A549 (cell line): ENCODE results near the gene CDKN2C. TPM values are rescaled to one million over a fixed set of nuclear protein-coding genes. Genes with fewer than 3 reads are reported as not detected.

Experiments used
- ATAC-seq, 2 experiments: fragments of 200-7000 bp in 1 of 2; fragments of >200 bp in 1 of 2; cut with Nextera tagmentation in 1 of 2; cut with Tn5 transposase in 1 of 2; 3 replicates each; pipeline versions ENCODE4 v1.8.0 to v1.9.1; 2018 to 2020; ENCODE audit warnings: mild to moderate bottlenecking in 1 of 2, moderate library complexity in 1 of 2
- CTCF ChIA-PET: fragments of 300-600 bp; sonication (Branson Sonifier 250); formaldehyde crosslinking; extraction: SDS; loops from one replicate; lab custom pipeline; 2021; ENCODE audit warnings: antibody characterized with exemption, inconsistent platforms; lab: Yijun Ruan, JAX
- POLR2A ChIA-PET: fragments of 350-600 bp; formaldehyde crosslinking; extraction: SDS; loops from one replicate; lab custom pipeline; 2021; ENCODE audit warnings: antibody characterized with exemption, inconsistent platforms; lab: Yijun Ruan, JAX
- DNase-seq, 2 experiments: peaks; one replicate each; pipeline versions ENCODE4 v3.0.0 to v3.0.0-alpha.2; 2011 to 2016; ENCODE audit warnings: low read depth in 1 of 2, low spot score in 1 of 2
- FAIRE-seq: peaks from 2 replicates; lab custom pipeline; 2011; peaks lifted over from hg19 to GRCh38; lab: Jason Lieb, UNC
- H3K27ac ChIP-seq, 2 experiments: fragments of >200 bp; sonication (Bioruptor Twin); formaldehyde crosslinking; 3 replicates each; pipeline ENCODE4 v1.5.1; 2016 to 2017
- H3K4me1 ChIP-seq: fragments of >200 bp; sonication (Bioruptor Twin); formaldehyde crosslinking; 3 replicates; pipeline ENCODE4 v1.6.1; 2016
- H3K4me2 ChIP-seq: fragments of >200 bp; sonication (Bioruptor Twin); formaldehyde crosslinking; 3 replicates; pipeline ENCODE4 v1.6.1; 2016
- H3K4me3 ChIP-seq: fragments of >200 bp; sonication (Bioruptor Twin); formaldehyde crosslinking; 3 replicates; pipeline ENCODE4 v1.5.1; 2016
- H3K9me3 ChIP-seq: fragments of >200 bp; sonication (Bioruptor Twin); formaldehyde crosslinking; 3 replicates; pipeline ENCODE4 v1.6.1; 2016
- BCL3 ChIP-seq: fragments of >200 bp; sonication (Bioruptor Twin); formaldehyde crosslinking; IDR thresholded peaks from 3 replicates; pipeline ENCODE4 v1.6.1; 2016
- CBX8 ChIP-seq: fragments of 200-600 bp; sonication (generic); IDR thresholded peaks from 2 replicates; pipeline ENCODE4 v1.6.1; 2016
- CEBPB ChIP-seq, 2 experiments: fragments of >200 bp in 1 of 2; sonication (Bioruptor Twin) in 1 of 2; formaldehyde crosslinking in 1 of 2; IDR thresholded peaks; 2 replicates each; pipeline ENCODE4 v1.6.1; 2012 to 2016
- E2F6 ChIP-seq: IDR thresholded peaks from 2 replicates; pipeline ENCODE4 v1.6.1; 2012; ENCODE audit warnings: low read depth, borderline replicate concordance
- EHMT2 ChIP-seq: fragments of 200-600 bp; sonication (generic); IDR thresholded peaks from 2 replicates; pipeline ENCODE4 v1.6.1; 2016; ENCODE audit warnings: antibody characterized with exemption, low read depth, mild to moderate bottlenecking, moderate library complexity
- EP300 ChIP-seq, 2 experiments: fragments of >200 bp; sonication (Bioruptor Twin); formaldehyde crosslinking; IDR thresholded peaks; 2 replicates in 1 of 2; 3 replicates in 1 of 2; pipeline ENCODE4 v1.6.1; 2016 to 2017
- ESRRA ChIP-seq: fragments of 150-350 bp; IDR thresholded peaks from 2 replicates; pipeline ENCODE4 v1.6.1; 2014; ENCODE audit warnings: mild to moderate bottlenecking, low read length, borderline replicate concordance
- FOSL2 ChIP-seq, 2 experiments: fragments of 450-650 bp in 1 of 2; fragments of >200 bp in 1 of 2; sonication (Bioruptor Twin) in 1 of 2; formaldehyde crosslinking; IDR thresholded peaks; 2 replicates each; pipeline versions ENCODE4 v1.5.0 to v1.6.1; 2016 to 2020; ENCODE audit warnings: mild to moderate bottlenecking in 1 of 2, moderate library complexity in 1 of 2
- FOXS1 ChIP-seq: fragments of 250-450 bp; sonication (Bioruptor Pico); IDR thresholded peaks from 2 replicates; pipeline ENCODE4 v1.5.0; 2020; ENCODE audit warnings: mild to moderate bottlenecking, moderate library complexity
- GATA3 ChIP-seq: IDR thresholded peaks from 2 replicates; pipeline ENCODE4 v1.6.1; 2012; ENCODE audit warnings: borderline replicate concordance
- HMGXB4 ChIP-seq: fragments of 250-450 bp; sonication (Bioruptor Pico); IDR thresholded peaks from 2 replicates; pipeline ENCODE4 v1.5.0; 2021; ENCODE audit warnings: mild to moderate bottlenecking, moderate library complexity, borderline replicate concordance
- HOXA7 ChIP-seq: fragments of 250-450 bp; sonication (Bioruptor Pico); IDR thresholded peaks from 2 replicates; pipeline ENCODE4 v1.5.0; 2020; ENCODE audit warnings: mild to moderate bottlenecking, moderate library complexity
- KDM1A ChIP-seq: fragments of 200-600 bp; sonication (generic); IDR thresholded peaks from 2 replicates; pipeline ENCODE4 v1.6.1; 2016; ENCODE audit warnings: low read depth, mild to moderate bottlenecking
- KDM5A ChIP-seq: fragments of 200-600 bp; sonication (generic); IDR thresholded peaks from 2 replicates; pipeline ENCODE4 v1.6.1; 2016; ENCODE audit warnings: antibody characterized with exemption, mild to moderate bottlenecking
- MAFK ChIP-seq: fragments of 450-650 bp; IDR thresholded peaks from 2 replicates; pipeline ENCODE4 v1.6.1; 2014; ENCODE audit not compliant: partially characterized antibody
- MAX ChIP-seq: IDR thresholded peaks from 2 replicates; pipeline ENCODE4 v1.6.1; 2012
- MAZ ChIP-seq: fragments of 150-350 bp; IDR thresholded peaks from 2 replicates; pipeline ENCODE4 v1.6.1; 2014; ENCODE audit warnings: antibody characterized with exemption, low read depth, low read length, borderline replicate concordance
- NFE2L2 ChIP-seq: fragments of 150-350 bp; conservative IDR thresholded peaks from 2 replicates; pipeline ENCODE4 v1.6.1; 2014; ENCODE audit warnings: low read length
- NR3C1 ChIP-seq: fragments of >200 bp; sonication (Bioruptor Twin); formaldehyde crosslinking; IDR thresholded peaks from 3 replicates; pipeline ENCODE4 v1.6.1; 2017
- POLR2A ChIP-seq: IDR thresholded peaks from 2 replicates; pipeline ENCODE4 v1.6.1; 2012; ENCODE audit warnings: mild to moderate bottlenecking, low read length
- RAD21 ChIP-seq, 2 experiments: fragments of >200 bp in 1 of 2; sonication (Bioruptor Twin) in 1 of 2; formaldehyde crosslinking in 1 of 2; IDR thresholded peaks in 1 of 2; conservative IDR thresholded peaks in 1 of 2; 2 replicates in 1 of 2; 3 replicates in 1 of 2; pipeline ENCODE4 v1.6.1; 2012 to 2018; ENCODE audit warnings: inconsistent platforms in 1 of 2
- RARB ChIP-seq: fragments of 250-450 bp; sonication (Bioruptor Pico); IDR thresholded peaks from 2 replicates; pipeline ENCODE4 v1.8.0; 2021; ENCODE audit warnings: mild to moderate bottlenecking, moderate library complexity
- REST ChIP-seq: fragments of 200-600 bp; sonication (generic); IDR thresholded peaks from 2 replicates; pipeline ENCODE4 v1.6.1; 2016; ENCODE audit warnings: antibody characterized with exemption, mild to moderate bottlenecking, moderate library complexity
- SMC3 ChIP-seq: fragments of >200 bp; sonication (Bioruptor Twin); formaldehyde crosslinking; IDR thresholded peaks from 3 replicates; pipeline ENCODE4 v1.6.1; 2018; ENCODE audit warnings: inconsistent platforms
- TP53 ChIP-seq: fragments of 250-450 bp; sonication (Bioruptor Pico); IDR thresholded peaks from 2 replicates; pipeline ENCODE4 v1.5.0; 2021; ENCODE audit warnings: mild to moderate bottlenecking, moderate library complexity
- ZFP36 ChIP-seq: fragments of 450-650 bp; IDR thresholded peaks from 2 replicates; pipeline ENCODE4 v1.6.1; 2014; ENCODE audit warnings: borderline replicate concordance; ENCODE audit not compliant: partially characterized antibody
- WGBS: methylation state at CpG from one replicate; pipeline ENCODE4 v1.1.6; 2017; ENCODE audit errors: missing lambda C conversion rate; 5-methylcytosine and 5-hydroxymethylcytosine counted together
- polyA plus RNA-seq, 4 experiments: library from polyadenylated mRNA; depleted of rRNA in 3 of 4; stranded (reverse); fragments of >200 nt; fragmentation: RNase III in 1 of 4; extraction: RNeasy Plus Mini Kit Qiagen cat#74134 plus additional on column Dnase treatment in 1 of 4; gene quantifications; 2 replicates in 3 of 4; 3 replicates in 1 of 4; pipeline ENCODE4 v1.2.3, GENCODE V29; 2011 to 2017

The CDKN2C gene
- polyA plus RNA-seq, 2 of the 4 experiments (the other 2 are of a cell fraction): 13.0 to 17.7 TPM

- Histone ChIP-seq H3K4me3 (no peak overlapping the region), H3K9me3 (no peaks in the 10 kb centered on the region), H3K4me1 (peaks cover 37% of the 10 kb centered on the region; the same call in 2 of the 3 replicates), H3K4me2 (peak overlapping the region; percentile 84), H3K27ac (peak overlapping the region in 1 of 2 experiments; percentile 22; a peak in 2 of 6 replicates)
- ATAC-seq: no peak
- POLR2A ChIA-PET: no interaction called here
- CTCF ChIA-PET: interaction anchor here (1.2 kb wide), 1 partner anchor 15 kb away, joined by 3 read pairs; no protein-coding TSS in a partner anchor
- no peak for DNase-seq
- 26% methylated on average over 2 of the region's 2 CpGs for WGBS
- no peak for TF ChIP-seq SMC3
- no peak for TF ChIP-seq POLR2A
- no peak for TF ChIP-seq KDM5A
- no peak for TF ChIP-seq MAFK
- TF ChIP-seq KDM1A: no peak
- TF ChIP-seq E2F6: no peak
- TF ChIP-seq TP53 (CRISPR knock-in tag): no peak
- TF ChIP-seq RAD21 (conservative IDR thresholded peaks at IDR 0.05 in 1 of 2, IDR thresholded peaks at IDR 0.05 in 1 of 2): no peak
- no peak for TF ChIP-seq MAX
- no peak for TF ChIP-seq NR3C1
- TF ChIP-seq NFE2L2: no peak
- TF ChIP-seq BCL3: no peak
- TF ChIP-seq ZFP36: no peak
- TF ChIP-seq FOXS1 (CRISPR knock-in tag): no peak
- TF ChIP-seq CBX8: no peak
- no peak for TF ChIP-seq GATA3
- TF ChIP-seq RARB (CRISPR knock-in tag): no peak
- TF ChIP-seq EP300 (IDR thresholded peaks at IDR 0.05): no peak
- no peak for TF ChIP-seq REST
- no peak for FAIRE-seq
Observed at GRCh38 chr1:50983219-50983802, 13.3 kb downstream of the CDKN2C start.

- ATAC-seq: peak in 1 of 2 experiments; percentile 30; a peak in 2 of 6 replicates
- no peak for FAIRE-seq
- H3K4me1 ChIP-seq: peaks cover 33% of the 10 kb centered on the region; the same call in 2 of the 3 replicates
- DNase-seq: no peak
- no peaks in the 10 kb centered on the region for H3K9me3 ChIP-seq
- CTCF ChIA-PET: interaction anchor here (1.0 kb wide), 1 partner anchor 11 kb away, joined by 3 read pairs; no protein-coding TSS in a partner anchor
- H3K4me3 ChIP-seq: no peak overlapping the region
- POLR2A ChIA-PET: no interaction called here
- WGBS: 25% methylated on average over 1 of the region's 1 CpG
- peak overlapping the region; percentile 20; the same call in 1 of the 3 replicates for H3K4me2 ChIP-seq
- H3K27ac ChIP-seq: no peak overlapping the region
- TF ChIP-seq RAD21 (conservative IDR thresholded peaks at IDR 0.05 in 1 of 2, IDR thresholded peaks at IDR 0.05 in 1 of 2) (no peak), ESRRA (no peak), MAZ (no peak), CEBPB (IDR thresholded peaks at IDR 0.05) (no peak), NR3C1 (no peak), FOSL2 (IDR thresholded peaks at IDR 0.05) (no peak), FOSL2 (CRISPR knock-in tag; IDR thresholded peaks at IDR 0.05) (no peak), NFE2L2 (no peak), ZFP36 (no peak), REST (no peak), HOXA7 (CRISPR knock-in tag) (no peak), EHMT2 (no peak), HMGXB4 (CRISPR knock-in tag) (no peak)
Observed at GRCh38 chr1:50985094-50985493, 15.0 kb downstream of the CDKN2C start.
